Erythroblast (primary cell): ENCODE measurements around the gene GLTP.

Source experiments
- DNase-seq, 2 experiments: peaks; one replicate each; lab custom pipeline; 2025; lab: John Stamatoyannopoulos, UW
- GATA1 ChIP-seq: IDR thresholded peaks from 2 replicates; pipeline ENCODE4 v1.6.1; 2011; ENCODE audit warnings: low read depth, mild to moderate bottlenecking, control low read depth, low read length, moderate library complexity
- POLR2A ChIP-seq: IDR thresholded peaks from 2 replicates; pipeline ENCODE4 v1.6.1; 2011; ENCODE audit warnings: mild to moderate bottlenecking, low read length

The GLTP gene

DNA sequence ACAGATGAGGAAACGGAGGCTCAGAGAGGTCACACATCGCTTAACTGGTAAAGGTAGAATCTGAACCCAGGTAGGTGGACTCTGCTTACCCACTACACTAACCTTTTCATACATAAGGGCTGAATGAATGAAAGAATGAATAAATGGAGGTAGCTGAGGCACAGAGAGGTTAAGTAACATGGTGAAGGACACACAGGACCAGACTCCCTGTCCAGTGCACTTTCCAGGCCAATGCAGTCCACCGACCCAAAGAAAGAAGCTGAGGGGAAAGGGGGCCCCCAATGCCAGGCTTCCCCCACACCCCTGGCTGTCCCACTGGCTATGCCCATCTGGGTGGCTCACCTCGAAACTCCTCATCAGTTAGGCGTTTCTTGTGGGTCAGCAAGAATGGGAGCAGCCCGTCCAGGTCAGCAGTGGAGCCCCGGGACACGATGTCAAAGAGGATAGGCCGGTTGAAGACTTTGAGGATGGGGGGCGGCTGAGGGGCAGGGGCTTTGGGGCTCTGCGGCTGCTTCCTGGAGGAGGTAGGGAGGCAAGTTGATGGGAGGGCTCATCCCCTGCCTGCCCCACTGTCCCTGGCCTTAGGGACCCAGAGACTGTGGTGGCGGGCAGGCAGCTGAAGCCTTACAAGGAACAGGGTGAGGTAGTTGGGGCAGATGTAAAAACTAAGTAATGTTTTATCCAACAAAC, 72.2 kb downstream of the GLTP start:
- DNase-seq, result no peak
- TF ChIP-seq GATA1 (no peak), POLR2A (no peak)

DNA sequence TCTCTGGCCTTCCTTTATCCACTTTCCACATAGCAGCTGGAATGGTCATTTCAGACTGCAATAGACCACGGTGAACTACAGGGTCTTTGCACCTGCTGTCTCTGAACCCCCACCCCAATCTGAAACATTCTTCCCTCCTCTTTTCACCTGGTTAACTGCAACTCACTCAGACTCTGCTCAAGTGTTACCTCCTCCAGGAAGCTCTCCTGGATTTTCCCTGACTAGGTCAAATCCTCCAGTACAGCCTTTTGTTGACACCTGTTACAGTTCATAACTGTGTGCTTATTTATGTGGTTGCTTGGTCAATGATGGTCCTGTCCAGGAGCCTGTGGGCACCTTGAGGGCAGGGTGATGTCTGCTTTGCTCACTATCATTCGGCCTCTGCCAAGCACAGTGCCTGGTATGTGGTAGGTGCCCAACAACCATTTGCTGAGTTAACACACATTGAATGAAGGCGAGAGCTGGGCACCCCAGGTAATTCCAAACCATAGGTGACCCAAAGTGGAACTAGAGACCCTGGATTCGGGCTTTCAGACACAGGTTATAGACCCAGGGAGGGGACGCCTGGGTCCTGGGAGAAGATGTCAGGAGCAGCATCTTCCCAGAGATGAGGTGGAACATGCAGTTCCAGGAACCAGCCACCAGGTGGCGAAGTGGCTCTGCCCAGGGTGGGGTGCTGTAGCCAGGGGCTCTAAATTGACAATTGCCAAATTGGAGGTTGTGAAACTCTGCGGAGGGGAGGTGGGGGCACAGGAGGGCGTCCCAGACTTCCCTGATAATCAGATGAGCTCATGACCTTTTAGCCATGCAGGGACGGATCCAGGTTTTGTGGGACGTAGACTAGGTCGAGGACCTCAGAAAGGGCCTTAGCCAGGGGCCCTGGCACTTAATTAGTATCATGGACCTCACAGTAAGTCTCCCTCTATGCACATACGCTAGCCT, 75.2 kb downstream of the GLTP start:
- peak; percentile 48 to 69 for DNase-seq
- TF ChIP-seq POLR2A, result no peak
- no peak for TF ChIP-seq GATA1

DNA sequence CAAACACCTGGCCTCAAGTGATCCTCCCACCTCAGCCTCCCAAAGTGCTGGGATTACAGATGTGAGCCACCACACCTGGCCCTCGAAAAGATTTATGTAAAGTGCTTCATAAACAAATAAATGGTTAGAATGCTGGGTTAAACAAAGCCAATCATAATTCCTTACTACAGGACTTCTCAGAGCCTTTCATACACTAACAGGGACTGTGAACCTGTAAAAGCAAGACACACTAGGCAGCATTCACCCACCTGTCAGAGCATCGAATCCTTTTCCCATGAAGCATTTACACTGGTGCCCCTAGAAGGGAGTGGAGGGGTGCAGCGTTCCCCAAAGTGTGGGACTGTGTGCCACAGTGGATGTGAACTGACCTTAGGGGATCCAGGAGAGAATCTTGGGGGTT, 76.7 kb downstream of the GLTP start:
- TF ChIP-seq POLR2A, result no peak
- TF ChIP-seq GATA1, result no peak
- DNase-seq, result no peak

DNA sequence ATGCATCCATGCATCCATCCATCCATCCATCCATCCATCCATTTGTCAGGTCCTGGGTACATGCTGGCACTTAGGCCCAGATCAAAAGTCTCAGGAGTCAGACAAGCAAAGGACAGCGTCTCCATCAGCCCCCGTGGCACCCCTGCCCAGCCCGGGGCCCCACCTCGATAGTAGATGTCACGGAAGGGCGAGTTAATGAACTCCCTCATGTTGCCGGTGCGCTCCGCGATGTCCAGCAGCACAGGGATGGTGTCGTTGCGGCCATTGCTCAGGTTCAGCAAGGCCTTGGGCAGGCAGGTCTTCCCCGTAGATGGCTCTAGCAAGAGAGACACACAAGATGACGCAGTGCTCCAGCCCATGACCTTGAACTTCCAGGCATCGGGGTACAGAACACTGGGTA, 77.5 kb downstream of the GLTP start:
- TF ChIP-seq POLR2A, result no peak
- no peak for TF ChIP-seq GATA1
- DNase-seq, result no peak
